ENCODE results near the gene HDAC11. TPM values are rescaled to one million over a fixed set of nuclear protein-coding genes. Genes with fewer than 3 reads are reported as not detected.

HDAC11 gene
- total and polyA plus RNA-seq, 10 of the 15 experiments (the other 5 are each of a cell fraction or from before 2014, with no cell fraction given): 0.04 to 0.76 (median 0.22) TPM; not detected in 1

DNA sequence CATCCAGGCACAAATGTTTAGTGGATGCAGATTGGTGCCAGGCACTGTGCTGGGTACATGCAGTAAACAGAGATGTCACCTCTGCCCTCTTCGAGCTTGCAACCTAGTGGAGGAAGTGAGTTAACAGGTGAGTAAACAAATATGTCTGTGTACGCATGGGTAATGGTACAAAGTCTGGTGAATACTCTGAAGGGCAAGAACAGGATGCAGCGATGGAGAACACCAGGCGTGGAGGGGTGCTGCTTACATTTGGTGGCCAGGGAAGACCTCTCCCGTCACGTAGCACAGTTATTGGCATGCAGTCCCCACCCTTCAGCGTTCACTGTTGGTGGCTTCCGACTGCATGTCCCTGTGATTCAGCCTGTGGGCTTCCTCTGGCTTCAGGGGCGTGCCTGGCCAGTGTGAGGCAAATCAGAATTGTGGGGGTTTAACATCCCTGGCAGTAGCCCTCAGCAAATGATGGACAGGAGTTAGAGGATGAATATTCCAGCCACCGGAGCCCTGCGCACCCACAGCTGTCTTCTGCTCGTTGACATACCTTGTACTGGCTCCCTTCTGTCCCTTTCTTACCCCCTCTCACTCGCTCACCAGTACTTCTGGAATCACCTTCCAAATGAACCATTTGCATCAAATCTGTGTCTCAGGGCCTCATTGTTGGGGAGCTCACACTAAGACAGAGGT, 9.1 kb upstream of the HDAC11 start (continued):
- TF ChIP-seq WRNIP1 (IDR thresholded peaks at IDR 0.05; ENCODE audit: borderline replicate concordance, low read depth, low read length) (no peak), NR2F1 (conservative IDR thresholded peaks at IDR 0.05) (no peak), SMARCA5 (IDR thresholded peaks at IDR 0.05) (no peak), DPF2 (IDR thresholded peaks at IDR 0.05) (no peak), RELA (IDR thresholded peaks at IDR 0.05; ENCODE audit: borderline replicate concordance, partially characterized antibody) (no peak)
- TF ChIP-seq, protein P1, sequence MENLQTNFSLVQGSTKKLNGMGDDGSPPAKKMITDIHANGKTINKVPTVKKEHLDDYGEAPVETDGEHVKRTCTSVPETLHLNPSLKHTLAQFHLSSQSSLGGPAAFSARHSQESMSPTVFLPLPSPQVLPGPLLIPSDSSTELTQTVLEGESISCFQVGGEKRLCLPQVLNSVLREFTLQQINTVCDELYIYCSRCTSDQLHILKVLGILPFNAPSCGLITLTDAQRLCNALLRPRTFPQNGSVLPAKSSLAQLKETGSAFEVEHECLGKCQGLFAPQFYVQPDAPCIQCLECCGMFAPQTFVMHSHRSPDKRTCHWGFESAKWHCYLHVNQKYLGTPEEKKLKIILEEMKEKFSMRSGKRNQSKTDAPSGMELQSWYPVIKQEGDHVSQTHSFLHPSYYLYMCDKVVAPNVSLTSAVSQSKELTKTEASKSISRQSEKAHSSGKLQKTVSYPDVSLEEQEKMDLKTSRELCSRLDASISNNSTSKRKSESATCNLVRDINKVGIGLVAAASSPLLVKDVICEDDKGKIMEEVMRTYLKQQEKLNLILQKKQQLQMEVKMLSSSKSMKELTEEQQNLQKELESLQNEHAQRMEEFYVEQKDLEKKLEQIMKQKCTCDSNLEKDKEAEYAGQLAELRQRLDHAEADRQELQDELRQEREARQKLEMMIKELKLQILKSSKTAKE (IDR thresholded peaks at IDR 0.05; ENCODE audit: low read depth, poor library complexity, severe bottlenecking): no peak

DNA sequence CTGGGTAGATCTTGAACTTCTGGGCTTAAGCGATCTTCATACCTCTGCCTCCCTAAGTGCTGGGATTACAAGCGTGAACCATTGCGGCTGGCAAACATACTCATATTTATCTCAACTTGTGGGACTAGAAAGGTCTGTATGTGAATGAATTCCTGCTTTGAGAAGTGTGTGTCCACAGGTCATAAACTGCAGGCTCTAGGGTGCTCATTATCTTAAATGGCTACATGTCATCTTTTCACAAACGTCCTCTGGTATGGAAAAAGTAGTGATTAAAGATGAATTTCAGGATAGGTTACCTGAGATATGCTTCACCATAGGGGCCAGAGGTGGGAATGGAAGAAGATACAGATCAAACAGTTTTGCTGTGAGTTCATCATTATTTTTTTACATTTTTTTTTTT, 7.8 kb upstream of the HDAC11 start:
- DNase-seq (ENCODE audit: low read depth, low spot score) (no peak), ATAC-seq (no peak), FAIRE-seq (no peak)
- H3K79me2 ChIP-seq (ENCODE audit: control insufficient read depth, insufficient read depth, low read length): no peaks in the 10 kb centered on the region
- H3K9me3 ChIP-seq (replicated peaks; ENCODE audit: control insufficient read depth, insufficient read depth, low read length): no peaks in the 10 kb centered on the region
- intact Hi-C loops (cut with micrococcal nuclease; ENCODE audit: unreplicated experiment) (no loop called here), in situ Hi-C loops (cut with MboI) (no loop called here)
- no peaks in the 10 kb centered on the region; the same call in 1 of the 2 replicates for H4K20me1 ChIP-seq (ENCODE audit: control insufficient read depth, insufficient read depth)
- ChIA-PET POLR2A (interaction anchor here (1.0 kb wide), 1 partner anchor 9 kb away, joined by 5 read pairs; no protein-coding TSS in a partner anchor), SMC1A (ENCODE audit: uncharacterized antibody, unreplicated experiment) (no interaction called here), CTCF (interaction anchor here (1.0 to 2.0 kb wide), 4 partner anchors 9 to 732 kb away, joined by 3 to 7 read pairs (median 4); no protein-coding TSS in a partner anchor), RAD21 (ENCODE audit: unreplicated experiment) (no interaction called here)
- no peak overlapping the region for H2AFZ ChIP-seq (ENCODE audit: control insufficient read depth, low read depth, low read length)
- TF ChIP-seq KLF5 (IDR thresholded peaks at IDR 0.05; ENCODE audit: partially characterized antibody): no peak
- TF ChIP-seq IRF4 (IDR thresholded peaks at IDR 0.05; ENCODE audit: low read depth, low read length): no peak
- no peak overlapping the region for H3K27ac ChIP-seq (ENCODE audit: control insufficient read depth, insufficient read depth)
- H3K4me3 ChIP-seq: no peak overlapping the region
- WGBS (ENCODE audit: insufficient coverage, insufficient replicate concordance, low lambda C conversion rate, missing lambda C conversion rate): 74% methylated on average over 4 of the region's 4 CpGs
- H3K4me1 ChIP-seq (ENCODE audit: control insufficient read depth, insufficient read depth, low read length): no peaks in the 10 kb centered on the region
- BruUV-seq (replicated peaks): no TSS peak
- H3K36me3 ChIP-seq (ENCODE audit: control insufficient read depth in 2 of 2, insufficient read depth in 2 of 2, low read length in 1 of 2): no peaks in the 10 kb centered on the region
- H3K4me2 ChIP-seq (ENCODE audit: control insufficient read depth, insufficient read depth): no peak overlapping the region
- H3K27me3 ChIP-seq (replicated peaks in 1 of 2; ENCODE audit: control insufficient read depth in 2 of 2, insufficient read depth in 2 of 2, low read length in 1 of 2): peaks cover 0 to 3% of the 10 kb centered on the region in 2 experiments; a peak in 2 of 4 replicates
- no peak overlapping the region for H3K9ac ChIP-seq (ENCODE audit: control insufficient read depth, insufficient read depth, low read length)
